T-cell (primary cell): ENCODE data around the gene SEL1L3. TPM values are rescaled to one million over a fixed set of nuclear protein-coding genes. Genes with fewer than 3 reads are reported as not detected.
A peak's percentile ranks its signal among the peaks of the same experiment; 100 is the strongest.

Experiments
- ATAC-seq, 4 experiments: fragments of 200-7000 bp in 3 of 4; fragments of 150-1000 bp in 1 of 4; cut with Tn5 transposase; replicated peaks in 1 of 4; 1 replicate in 3 of 4; 2 replicates in 1 of 4; pipeline ENCODE4 v1.10.0; 2021; ENCODE audit warnings: moderate library complexity in 3 of 4, mild to moderate bottlenecking in 2 of 4, moderate number of reproducible peaks in 1 of 4
- CTCF ChIA-PET, 2 donors: fragments of 300-600 bp; sonication (Branson Sonifier 250); formaldehyde crosslinking; loops; one replicate each; lab custom pipeline; 2022; ENCODE audit warnings: antibody characterized with exemption in 2 of 2; lab: Charles Lee
- POLR2A ChIA-PET, 2 donors: fragments of 300-600 bp; sonication (Branson Sonifier 250); formaldehyde crosslinking; loops; one replicate each; lab custom pipeline; 2022; ENCODE audit warnings: antibody characterized with exemption in 2 of 2; lab: Charles Lee
- DNase-seq, 35 experiments: peaks; one replicate each; pipeline versions ENCODE4 v3.0.0 to v3.0.0-alpha.2; 2013 to 2023
- H3K27ac ChIP-seq: one replicate; pipeline ENCODE4 v1.5.1; 2013; ENCODE audit warnings: low read length
- H3K27me3 ChIP-seq, 2 experiments: replicated peaks in 1 of 2; 1 replicate in 1 of 2; 2 replicates in 1 of 2; pipeline versions ENCODE4 v1.6.1 to v1.7.0; 2013; ENCODE audit warnings: low read length in 1 of 2, mixed read lengths in 1 of 2; ENCODE audit not compliant: control insufficient read depth in 2 of 2, insufficient read depth in 2 of 2; ENCODE audit errors: extremely low read depth in 1 of 2
- H3K36me3 ChIP-seq, 2 donors: 1 replicate in 1 of 2; 2 replicates in 1 of 2; pipeline versions ENCODE4 v1.6.1 to v1.7.0; 2013; ENCODE audit warnings: low read length in 1 of 2; ENCODE audit not compliant: control insufficient read depth in 2 of 2, insufficient read depth in 1 of 2; ENCODE audit errors: extremely low read depth in 1 of 2
- H3K4me1 ChIP-seq, 2 experiments: 1 replicate in 1 of 2; 2 replicates in 1 of 2; pipeline versions ENCODE4 v1.6.1 to v1.7.0; 2013; ENCODE audit warnings: low read length in 2 of 2, mixed read lengths in 1 of 2; ENCODE audit not compliant: insufficient read depth in 2 of 2, control insufficient read depth in 1 of 2; ENCODE audit errors: extremely low read depth in 1 of 2
- H3K4me3 ChIP-seq, 2 donors: 1 replicate in 1 of 2; 2 replicates in 1 of 2; pipeline versions ENCODE4 v1.5.1 to v1.7.0; 2013; ENCODE audit warnings: mild to moderate bottlenecking in 2 of 2, low read length in 1 of 2, moderate library complexity in 1 of 2; ENCODE audit not compliant: control insufficient read depth in 1 of 2; ENCODE audit errors: extremely low read depth in 1 of 2
- H3K9me3 ChIP-seq: 2 replicates; pipeline ENCODE4 v1.7.0; 2013
- H3K27ac Mint-ChIP-seq, 2 donors: one replicate each; pipeline ENCODE4 v1.8.0; 2020 to 2021; ENCODE audit warnings: mild to moderate bottlenecking in 2 of 2, mixed read lengths in 2 of 2
- H3K27me3 Mint-ChIP-seq, 2 donors: one replicate each; pipeline ENCODE4 v1.8.0; 2021 to 2022; ENCODE audit warnings: mixed read lengths in 2 of 2
- H3K36me3 Mint-ChIP-seq: one replicate; pipeline ENCODE4 v1.8.0; 2021; ENCODE audit warnings: mixed read lengths
- H3K4me1 Mint-ChIP-seq, 3 donors: one replicate each; pipeline ENCODE4 v1.8.0; 2020 to 2022; ENCODE audit warnings: mixed read lengths in 3 of 3, mild to moderate bottlenecking in 1 of 3
- H3K4me3 Mint-ChIP-seq, 3 donors: one replicate each; pipeline ENCODE4 v1.8.0; 2020 to 2022; ENCODE audit warnings: mild to moderate bottlenecking in 3 of 3, mixed read lengths in 3 of 3, moderate library complexity in 3 of 3
- H3K9me3 Mint-ChIP-seq, 3 donors: one replicate each; pipeline ENCODE4 v1.8.0; 2020 to 2022; ENCODE audit warnings: mixed read lengths in 3 of 3
- WGBS: methylation state at CpG from one replicate; pipeline ENCODE4 v1.1.5; 2013; ENCODE audit warnings: missing lambda C conversion rate; ENCODE audit not compliant: insufficient coverage; 5-methylcytosine and 5-hydroxymethylcytosine counted together
- total RNA-seq, 35 experiments: library from RNA in 6 of 35; stranded (reverse) in 6 of 35; fragments of 120-200 nt in 1 of 35; gene quantifications; one replicate each; pipeline versions ENCODE4 v1.2.1 to v1.2.4 and lab custom pipeline; 2013 to 2026

SEL1L3 gene
- total RNA-seq, 5 donors from 2014 or later (not counting 1 experiment from before 2014, with no cell fraction given), result 43.6 to 69.9 (median 50.1) TPM

GRCh38 chr4:25805255-25805860 is 57.4 kb downstream of the SEL1L3 start:
- no peaks in the 10 kb centered on the region for H3K27me3 Mint-ChIP-seq
- Histone ChIP-seq H3K4me1 (no peaks in the 10 kb centered on the region), H3K36me3 (peaks cover 0 to 67% of the 10 kb centered on the region in 2 donors), H3K27me3 (no peaks in the 10 kb centered on the region), H3K27ac (no peak overlapping the region), H3K4me3 (no peak overlapping the region), H3K9me3 (no peaks in the 10 kb centered on the region)
- ATAC-seq, result no peak
- 94% methylated on average over 4 of the region's 6 CpGs for WGBS
- H3K27ac Mint-ChIP-seq, result no peak overlapping the region
- no peaks in the 10 kb centered on the region for H3K4me1 Mint-ChIP-seq
- CTCF ChIA-PET, result interaction anchor here in 1 of 2 donors (0.5 kb wide), 1 partner anchor 226 kb away, joined by 3 read pairs; no protein-coding TSS in a partner anchor
- DNase-seq, result no peak
- peaks cover 67% of the 10 kb centered on the region for H3K36me3 Mint-ChIP-seq
- POLR2A ChIA-PET, result interaction anchor here in 1 of 2 donors (0.5 kb wide), 1 partner anchor 482 kb away, joined by 3 read pairs; no protein-coding TSS in a partner anchor
- H3K9me3 Mint-ChIP-seq, result no peaks in the 10 kb centered on the region
- H3K4me3 Mint-ChIP-seq, result no peak overlapping the region

- Mint-ChIP-seq H3K27ac (no peak overlapping the region), H3K36me3 (peaks cover 77% of the 10 kb centered on the region)
- WGBS, result 100% methylated on average over 1 of the region's 3 CpGs
Measured at GRCh38 chr4:25803720-25804225, 59.0 kb downstream of the SEL1L3 start.

GRCh38 chr4:25801594-25801993 is 61.2 kb downstream of the SEL1L3 start:
- Mint-ChIP-seq H3K27ac (no peak overlapping the region), H3K36me3 (peaks cover 81% of the 10 kb centered on the region), H3K4me1 (no peaks in the 10 kb centered on the region), H3K27me3 (no peaks in the 10 kb centered on the region), H3K4me3 (no peak overlapping the region), H3K9me3 (no peaks in the 10 kb centered on the region)
- ChIA-PET POLR2A (no interaction called here), CTCF (no interaction called here)
- ATAC-seq (peak in 1 of 4 experiments; percentile 40), DNase-seq (peak in 1 of 35 experiments; percentile 6)
- Histone ChIP-seq H3K27ac (no peak overlapping the region), H3K9me3 (no peaks in the 10 kb centered on the region), H3K4me3 (no peak overlapping the region), H3K36me3 (peaks cover 0 to 62% of the 10 kb centered on the region in 2 donors), H3K27me3 (no peaks in the 10 kb centered on the region), H3K4me1 (no peaks in the 10 kb centered on the region)

More at GRCh38 chr4:25803720-25804225, 59.0 kb downstream of the SEL1L3 start:
- peaks cover 0 to 62% of the 10 kb centered on the region in 2 donors for H3K36me3 ChIP-seq
- no peaks in the 10 kb centered on the region for H3K4me1 ChIP-seq
- ChIA-PET POLR2A (no interaction called here), CTCF (no interaction called here)
- H3K4me3 ChIP-seq, result no peak overlapping the region
- H3K9me3 Mint-ChIP-seq, result no peaks in the 10 kb centered on the region
- H3K27ac ChIP-seq, result no peak overlapping the region
- no peak overlapping the region for H3K4me3 Mint-ChIP-seq
- H3K27me3 Mint-ChIP-seq, result no peaks in the 10 kb centered on the region
- H3K4me1 Mint-ChIP-seq, result no peaks in the 10 kb centered on the region
- no peaks in the 10 kb centered on the region for H3K27me3 ChIP-seq
- no peak for DNase-seq
- ATAC-seq, result no peak
- no peaks in the 10 kb centered on the region for H3K9me3 ChIP-seq

- ATAC-seq, result no peak
- Mint-ChIP-seq H3K27ac (no peak overlapping the region), H3K27me3 (no peaks in the 10 kb centered on the region), H3K4me3 (no peak overlapping the region), H3K9me3 (no peaks in the 10 kb centered on the region), H3K4me1 (peaks cover 0 to under 1% (median 0%) of the 10 kb centered on the region in 3 donors), H3K36me3 (peaks cover 84% of the 10 kb centered on the region)
- Histone ChIP-seq H3K9me3 (no peaks in the 10 kb centered on the region), H3K4me3 (no peak overlapping the region), H3K36me3 (peaks cover 0 to 63% of the 10 kb centered on the region in 2 donors), H3K27ac (no peak overlapping the region), H3K27me3 (no peaks in the 10 kb centered on the region), H3K4me1 (no peaks in the 10 kb centered on the region)
- CTCF ChIA-PET, result no interaction called here
- DNase-seq, result no peak
- WGBS, result no CpG with 5 or more reads among the region's 2 CpGs
- POLR2A ChIA-PET, result no interaction called here
Measured at GRCh38 chr4:25800245-25800644, 62.5 kb downstream of the SEL1L3 start.

- Mint-ChIP-seq H3K9me3 (no peaks in the 10 kb centered on the region), H3K4me1 (peaks cover 0 to 2% (median 0%) of the 10 kb centered on the region in 3 donors), H3K27ac (no peak overlapping the region), H3K36me3 (peaks cover 85% of the 10 kb centered on the region), H3K27me3 (no peaks in the 10 kb centered on the region), H3K4me3 (no peak overlapping the region)
- POLR2A ChIA-PET, result no interaction called here
- ATAC-seq (no peak), DNase-seq (no peak)
- no peak overlapping the region for H3K4me3 ChIP-seq
- WGBS, result 92% methylated on average over 5 of the region's 5 CpGs
- no peak overlapping the region for H3K27ac ChIP-seq
- H3K9me3 ChIP-seq, result no peaks in the 10 kb centered on the region
- no peaks in the 10 kb centered on the region for H3K4me1 ChIP-seq
- CTCF ChIA-PET, result interaction anchor here in 1 of 2 donors (0.7 kb wide), 1 partner anchor 184 kb away, joined by 3 read pairs; no protein-coding TSS in a partner anchor
- peaks cover 0 to 58% of the 10 kb centered on the region in 2 donors for H3K36me3 ChIP-seq
- H3K27me3 ChIP-seq, result no peaks in the 10 kb centered on the region
Measured at GRCh38 chr4:25799522-25799921, 63.3 kb downstream of the SEL1L3 start.

GRCh38 chr4:25797136-25797535 is 65.7 kb downstream of the SEL1L3 start:
- ChIA-PET CTCF (no interaction called here), POLR2A (no interaction called here)
- Mint-ChIP-seq H3K9me3 (no peaks in the 10 kb centered on the region), H3K27me3 (no peaks in the 10 kb centered on the region), H3K36me3 (peaks cover 83% of the 10 kb centered on the region), H3K4me1 (peaks cover 0 to 2% (median 0%) of the 10 kb centered on the region in 3 donors), H3K27ac (no peak overlapping the region), H3K4me3 (no peak overlapping the region)
- Histone ChIP-seq H3K27ac (no peak overlapping the region), H3K9me3 (no peaks in the 10 kb centered on the region), H3K27me3 (no peaks in the 10 kb centered on the region), H3K36me3 (peaks cover 0 to 50% of the 10 kb centered on the region in 2 donors), H3K4me1 (no peaks in the 10 kb centered on the region), H3K4me3 (no peak overlapping the region)
- 97% methylated on average over 5 of the region's 8 CpGs for WGBS
- ATAC-seq (no peak), DNase-seq (no peak)
